HG03442 (cell line): ENCODE results near the gene SEC31B.

Experiments used
- ATAC-seq: cut with Tn5 transposase; IDR thresholded peaks from one replicate; pipeline ENCODE4 v1.9.1; 2021; ENCODE audit warnings: mild to moderate bottlenecking, moderate library complexity; ENCODE audit not compliant: unreplicated experiment

Gene SEC31B

DNA sequence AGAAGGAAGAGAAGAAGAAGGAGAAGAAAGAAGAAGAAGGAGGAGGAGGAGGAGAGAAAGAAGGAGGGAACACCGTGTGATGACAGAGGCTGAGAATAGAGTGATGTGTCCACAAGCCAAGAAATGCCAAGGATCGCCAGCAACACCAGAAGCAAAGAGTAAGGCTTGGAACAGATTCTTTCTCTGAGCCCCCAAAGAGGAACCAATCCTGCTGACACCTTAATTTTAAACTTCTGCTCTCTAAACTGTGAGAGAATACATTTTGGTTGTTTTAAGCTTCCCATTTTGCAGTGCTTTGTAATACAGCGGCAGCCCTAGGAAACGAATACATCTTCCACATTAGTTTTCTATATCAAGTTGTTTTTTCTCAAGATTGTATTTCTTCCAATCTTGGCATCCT, 70.7 kb downstream of the SEC31B start:
- ATAC-seq = no peak

DNA sequence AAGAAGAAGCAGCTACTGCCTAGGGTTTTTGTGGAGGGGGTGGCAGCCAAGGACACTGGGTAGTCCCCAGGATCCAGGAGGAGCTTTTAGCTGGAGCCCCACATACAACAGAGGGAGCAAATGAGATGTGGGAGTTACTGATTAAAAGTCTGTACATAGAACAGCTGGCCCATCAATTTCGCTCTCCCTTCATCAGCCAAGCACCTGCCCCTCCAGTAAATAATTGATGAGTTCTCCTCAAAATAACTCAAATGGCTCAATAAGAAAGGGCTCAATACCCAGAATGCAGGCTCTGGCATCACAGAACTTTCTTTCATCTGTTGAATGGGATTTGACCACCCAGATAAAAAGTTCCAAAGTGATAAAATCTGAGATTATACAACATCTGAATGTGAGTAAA, 72.0 kb downstream of the SEC31B start:
- no peak for ATAC-seq

GRCh38 chr10:100446130-100446761, 73.4 kb downstream of the SEC31B start:
- ATAC-seq = no peak

DNA sequence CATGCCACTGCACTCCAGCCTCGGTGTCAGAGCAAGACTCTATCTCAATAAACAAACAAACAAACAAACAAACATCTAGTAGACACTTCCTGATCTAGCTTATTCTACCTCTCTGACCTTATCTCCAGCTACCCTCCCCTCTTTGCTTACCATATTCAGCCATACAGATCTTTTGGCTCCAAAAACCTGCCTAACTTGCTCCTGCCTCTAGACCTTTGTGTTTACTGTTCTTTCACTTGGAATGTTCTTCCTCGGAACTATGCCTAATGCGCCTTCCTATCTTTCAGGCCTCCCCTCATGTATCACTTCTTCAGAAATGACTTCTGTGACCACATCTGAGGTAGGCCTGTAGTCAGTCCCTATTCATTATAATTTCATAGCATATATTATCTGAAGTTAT, 77.1 kb downstream of the SEC31B start:
- ATAC-seq = no peak

- ATAC-seq = no peak
These were observed 80.9 kb downstream of the SEC31B start for GRCh38 chr10:100438674-100439315.
